ENCODE data around the gene CWC15.

- no peak for TF ChIP-seq POLR2AphosphoS5 (IDR thresholded peaks at IDR 0.05; ENCODE audit: low read depth, low read length)
- no peak for TF ChIP-seq IRF3 (IDR thresholded peaks at IDR 0.05; ENCODE audit: low read depth, low read length)
- no peak for TF ChIP-seq GATA2 (CRISPR knock-in tag; IDR thresholded peaks at IDR 0.05)
- no peak for TF ChIP-seq CTCF (IDR thresholded peaks at IDR 0.05)
- TF ChIP-seq TAF1 (IDR thresholded peaks at IDR 0.05; ENCODE audit: borderline replicate concordance, low read depth, low read length), result no peak
- no peak for TF ChIP-seq RAD21 (IDR thresholded peaks at IDR 0.05; ENCODE audit: low read length)
- no peak for TF ChIP-seq EZH2phosphoT487 (IDR thresholded peaks at IDR 0.05; ENCODE audit: borderline replicate concordance, low read depth)
- TF ChIP-seq USF2 (IDR thresholded peaks at IDR 0.05; ENCODE audit: borderline replicate concordance, low read depth, low read length), result no peak
- TF ChIP-seq REST (IDR thresholded peaks at IDR 0.05; ENCODE audit: low read depth, low read length), result no peak
- TF ChIP-seq ZBTB33 (IDR thresholded peaks at IDR 0.05; ENCODE audit: borderline replicate concordance, low read depth), result no peak
- TF ChIP-seq FOSL2 (IDR thresholded peaks at IDR 0.05; ENCODE audit: borderline replicate concordance, low read depth), result no peak
Measured at GRCh38 chr11:95005642-95006041, 32.3 kb upstream of the CWC15 start.
